ENCODE results near the gene CADM2. TPM values are rescaled to one million over a fixed set of nuclear protein-coding genes. Genes with fewer than 3 reads are reported as not detected.
A peak's percentile ranks its signal among the peaks of the same experiment; 100 is the strongest.

Gene CADM2
- total RNA-seq, 1 donor from 2014 or later, result 2.9 TPM

GRCh38 chr3:85912980-85913379, 954.2 kb downstream of the CADM2 start:
- Histone ChIP-seq H3K27me3 (ENCODE audit: insufficient read depth, low read length) (no peaks in the 10 kb centered on the region), H3K79me2 (ENCODE audit: insufficient read depth, low read length) (no peaks in the 10 kb centered on the region), H2AFZ (ENCODE audit: low read depth, low read length) (no peak overlapping the region), H4K20me1 (ENCODE audit: insufficient read depth, low read length) (no peaks in the 10 kb centered on the region), H3K9ac (ENCODE audit: low read length) (no peak overlapping the region), H3K9me3 (ENCODE audit: insufficient read depth, low read depth, low read length) (no peaks in the 10 kb centered on the region), H3K27ac (ENCODE audit: low read depth, low read length) (no peak overlapping the region), H3K4me1 (ENCODE audit: insufficient read depth, low read length) (no peaks in the 10 kb centered on the region), H3K36me3 (ENCODE audit: insufficient read depth, low read length) (no peaks in the 10 kb centered on the region), H3K4me2 (ENCODE audit: low read length) (no peak overlapping the region), H3K4me3 (ENCODE audit: insufficient read depth, low read depth, low read length) (no peak overlapping the region)
- peak; percentile 65 for DNase-seq (ENCODE audit: low read depth)
- Mint-ChIP-seq H3K4me1 (ENCODE audit: low read depth, unreplicated experiment) (peaks cover 8% of the 10 kb centered on the region), H3K27ac (ENCODE audit: unreplicated experiment) (no peak overlapping the region), H3K36me3 (ENCODE audit: low read depth, unreplicated experiment) (no peaks in the 10 kb centered on the region), H3K9me3 (ENCODE audit: unreplicated experiment) (peaks cover 2% of the 10 kb centered on the region), H3K27me3 (ENCODE audit: low read depth, unreplicated experiment) (no peaks in the 10 kb centered on the region), H3K4me3 (ENCODE audit: unreplicated experiment) (no peak overlapping the region)
- no peak for FAIRE-seq
- TF ChIP-seq EZH2 (IDR thresholded peaks at IDR 0.05; ENCODE audit: insufficient read depth, low read length) (no peak), CTCF (IDR thresholded peaks at IDR 0.05; ENCODE audit: insufficient read depth, low read depth, low read length) (no peak)

- Mint-ChIP-seq H3K9me3 (ENCODE audit: unreplicated experiment) (no peaks in the 10 kb centered on the region), H3K4me3 (ENCODE audit: unreplicated experiment) (no peak overlapping the region)
- TF ChIP-seq CTCF (IDR thresholded peaks at IDR 0.05; ENCODE audit: insufficient read depth, low read depth, low read length), result no peak
- TF ChIP-seq EZH2 (IDR thresholded peaks at IDR 0.05; ENCODE audit: insufficient read depth, low read length), result no peak
Measured at GRCh38 chr3:85922374-85922773, 963.6 kb downstream of the CADM2 start.

GRCh38 chr3:85930718-85931117, 971.9 kb downstream of the CADM2 start:
- no peak overlapping the region for H2AFZ ChIP-seq (ENCODE audit: low read depth, low read length)
- FAIRE-seq, result no peak

More at GRCh38 chr3:85922374-85922773, 963.6 kb downstream of the CADM2 start:
- Histone ChIP-seq H3K9ac (ENCODE audit: low read length) (no peak overlapping the region), H3K36me3 (ENCODE audit: insufficient read depth, low read length) (no peaks in the 10 kb centered on the region), H3K9me3 (ENCODE audit: insufficient read depth, low read depth, low read length) (no peaks in the 10 kb centered on the region), H3K4me1 (ENCODE audit: insufficient read depth, low read length) (no peaks in the 10 kb centered on the region), H3K27me3 (ENCODE audit: insufficient read depth, low read length) (no peaks in the 10 kb centered on the region), H3K4me3 (ENCODE audit: insufficient read depth, low read depth, low read length) (no peak overlapping the region), H3K79me2 (ENCODE audit: insufficient read depth, low read length) (no peaks in the 10 kb centered on the region), H4K20me1 (ENCODE audit: insufficient read depth, low read length) (no peaks in the 10 kb centered on the region), H3K27ac (ENCODE audit: low read depth, low read length) (no peak overlapping the region), H2AFZ (ENCODE audit: low read depth, low read length) (no peak overlapping the region), H3K4me2 (ENCODE audit: low read length) (no peak overlapping the region)
- Mint-ChIP-seq H3K36me3 (ENCODE audit: low read depth, unreplicated experiment) (no peaks in the 10 kb centered on the region), H3K27ac (ENCODE audit: unreplicated experiment) (no peak overlapping the region), H3K27me3 (ENCODE audit: low read depth, unreplicated experiment) (no peaks in the 10 kb centered on the region), H3K4me1 (ENCODE audit: low read depth, unreplicated experiment) (no peaks in the 10 kb centered on the region)
- no peak for DNase-seq (ENCODE audit: low read depth)
- no peak for FAIRE-seq

More at GRCh38 chr3:85930718-85931117, 971.9 kb downstream of the CADM2 start:
- Histone ChIP-seq H3K36me3 (ENCODE audit: insufficient read depth, low read length) (no peaks in the 10 kb centered on the region), H3K9ac (ENCODE audit: low read length) (no peak overlapping the region), H3K4me1 (ENCODE audit: insufficient read depth, low read length) (no peaks in the 10 kb centered on the region), H3K27me3 (ENCODE audit: insufficient read depth, low read length) (no peaks in the 10 kb centered on the region), H3K79me2 (ENCODE audit: insufficient read depth, low read length) (no peaks in the 10 kb centered on the region), H3K4me3 (ENCODE audit: insufficient read depth, low read depth, low read length) (no peak overlapping the region), H3K4me2 (ENCODE audit: low read length) (no peak overlapping the region), H3K9me3 (ENCODE audit: insufficient read depth, low read depth, low read length) (no peaks in the 10 kb centered on the region), H4K20me1 (ENCODE audit: insufficient read depth, low read length) (no peaks in the 10 kb centered on the region), H3K27ac (ENCODE audit: low read depth, low read length) (no peak overlapping the region)
- H3K27me3 Mint-ChIP-seq (ENCODE audit: low read depth, unreplicated experiment), result no peaks in the 10 kb centered on the region
- DNase-seq (ENCODE audit: low read depth), result no peak
- H3K9me3 Mint-ChIP-seq (ENCODE audit: unreplicated experiment), result no peaks in the 10 kb centered on the region
- TF ChIP-seq EZH2 (IDR thresholded peaks at IDR 0.05; ENCODE audit: insufficient read depth, low read length) (no peak), CTCF (IDR thresholded peaks at IDR 0.05; ENCODE audit: insufficient read depth, low read depth, low read length) (no peak)
- no peak overlapping the region for H3K4me3 Mint-ChIP-seq (ENCODE audit: unreplicated experiment)
- H3K36me3 Mint-ChIP-seq (ENCODE audit: low read depth, unreplicated experiment), result no peaks in the 10 kb centered on the region
- no peaks in the 10 kb centered on the region for H3K4me1 Mint-ChIP-seq (ENCODE audit: low read depth, unreplicated experiment)
- H3K27ac Mint-ChIP-seq (ENCODE audit: unreplicated experiment), result no peak overlapping the region
